Bronchial epithelial cell (primary cell): ENCODE results near the gene CAMTA1. TPM values are rescaled to one million over a fixed set of nuclear protein-coding genes. Genes with fewer than 3 reads are reported as not detected.

Experiments used
- DNase-seq: peaks from one replicate; pipeline ENCODE4 v3.0.0-alpha.2; 2010; ENCODE audit warnings: low read depth
- FAIRE-seq: peaks from 2 replicates; lab custom pipeline; 2011; peaks lifted over from hg19 to GRCh38; lab: Jason Lieb, UNC
- H3K27me3 ChIP-seq: 2 replicates; pipeline ENCODE4 v1.5.1; 2011; ENCODE audit warnings: low read length; ENCODE audit not compliant: control insufficient read depth, insufficient read depth
- H3K36me3 ChIP-seq: 2 replicates; pipeline ENCODE4 v1.5.1; 2011; ENCODE audit warnings: low read length; ENCODE audit not compliant: control insufficient read depth, insufficient read depth
- H3K4me3 ChIP-seq: 2 replicates; pipeline ENCODE4 v1.5.1; 2011; ENCODE audit warnings: mild to moderate bottlenecking, low read depth, low read length, control low read depth
- CTCF ChIP-seq: IDR thresholded peaks from 2 replicates; pipeline ENCODE4 v1.5.1; 2011; ENCODE audit warnings: mild to moderate bottlenecking, moderate library complexity, low read length, control low read depth, inconsistent platforms; ENCODE audit not compliant: insufficient read depth, severe bottlenecking
- total RNA-seq: library from RNA; depleted of rRNA; stranded (reverse); fragments of >200 nt; gene quantifications from 2 replicates; pipeline ENCODE4 v1.2.1, GENCODE V29; 2014

The CAMTA1 gene
- total RNA-seq, 1 donor from 2014 or later: 68.2 TPM

- TF ChIP-seq CTCF: no peak
- no peak for DNase-seq
- H3K27me3 ChIP-seq: no peaks in the 10 kb centered on the region
- H3K36me3 ChIP-seq: no peaks in the 10 kb centered on the region
- FAIRE-seq: no peak
- H3K4me3 ChIP-seq: no peak overlapping the region
Measured at GRCh38 chr1:7063981-7064380, 278.7 kb downstream of the CAMTA1 start.

- Histone ChIP-seq H3K4me3 (no peak overlapping the region), H3K36me3 (no peaks in the 10 kb centered on the region), H3K27me3 (no peaks in the 10 kb centered on the region)
- TF ChIP-seq CTCF: no peak
- DNase-seq (no peak), FAIRE-seq (no peak)
Measured at GRCh38 chr1:7068552-7068951, 283.3 kb downstream of the CAMTA1 start.

GRCh38 chr1:7069931-7070330 is 284.7 kb downstream of the CAMTA1 start:
- Histone ChIP-seq H3K36me3 (no peaks in the 10 kb centered on the region), H3K27me3 (no peaks in the 10 kb centered on the region), H3K4me3 (no peak overlapping the region)
- TF ChIP-seq CTCF: no peak
- DNase-seq (no peak), FAIRE-seq (no peak)

GRCh38 chr1:7070389-7071029 is 285.3 kb downstream of the CAMTA1 start:
- peak; percentile 95 for TF ChIP-seq CTCF
- DNase-seq (peak; percentile 51), FAIRE-seq (peak; percentile 72)
- no peak overlapping the region for H3K4me3 ChIP-seq
- no peaks in the 10 kb centered on the region for H3K27me3 ChIP-seq
- H3K36me3 ChIP-seq: no peaks in the 10 kb centered on the region

GRCh38 chr1:7076117-7076516 is 290.9 kb downstream of the CAMTA1 start:
- no peak for TF ChIP-seq CTCF
- Histone ChIP-seq H3K4me3 (no peak overlapping the region), H3K27me3 (no peaks in the 10 kb centered on the region), H3K36me3 (no peaks in the 10 kb centered on the region)
- no peak for DNase-seq
- peak; percentile 70 for FAIRE-seq

GRCh38 chr1:7076572-7076971 is 291.3 kb downstream of the CAMTA1 start:
- peak; percentile 29 for DNase-seq
- peak; percentile 23 for FAIRE-seq
- H3K36me3 ChIP-seq: no peaks in the 10 kb centered on the region
- no peak overlapping the region for H3K4me3 ChIP-seq
- H3K27me3 ChIP-seq: no peaks in the 10 kb centered on the region
- no peak for TF ChIP-seq CTCF
